GM23338 (cell line): Measurements from ENCODE around the gene CCNG2. TPM values are rescaled to one million over a fixed set of nuclear protein-coding genes. Genes with fewer than 3 reads are reported as not detected.

Experiments used
- ATAC-seq: fragments of 200-7000 bp; cut with Tn5 transposase; 3 replicates; pipeline ENCODE4 v1.9.1; 2020
- DNase-seq: peaks from one replicate; pipeline ENCODE4 v3.0.0-alpha.2; 2015; ENCODE audit warnings: low spot score
- H2AFZ ChIP-seq: fragments of 200-600 bp; sonication (generic); 2 replicates; pipeline ENCODE4 v1.8.0; 2016; ENCODE audit warnings: antibody characterized with exemption, mild to moderate bottlenecking, moderate library complexity
- H3F3A ChIP-seq: fragments of 200-600 bp; sonication (generic); replicated peaks from 2 replicates; pipeline ENCODE4 v1.8.0; 2017; ENCODE audit warnings: antibody characterized with exemption, mixed run types, low read depth
- H3K27ac ChIP-seq: fragments of 200-600 bp; sonication (generic); 2 replicates; pipeline ENCODE4 v1.6.1; 2016; ENCODE audit warnings: low read depth
- H3K27me3 ChIP-seq: fragments of 200-600 bp; sonication (generic); 2 replicates; pipeline ENCODE4 v1.8.0; 2016; ENCODE audit warnings: mild to moderate bottlenecking, mixed run types, moderate library complexity; ENCODE audit not compliant: insufficient read depth
- H3K36me3 ChIP-seq: fragments of 200-600 bp; sonication (generic); 2 replicates; pipeline ENCODE4 v1.8.0; 2016; ENCODE audit warnings: mild to moderate bottlenecking; ENCODE audit not compliant: insufficient read depth
- H3K4me1 ChIP-seq: fragments of 200-600 bp; sonication (generic); 2 replicates; pipeline ENCODE4 v1.8.0; 2016; ENCODE audit warnings: mild to moderate bottlenecking, moderate library complexity; ENCODE audit not compliant: insufficient read depth
- H3K4me2 ChIP-seq: fragments of 200-600 bp; sonication (generic); 2 replicates; pipeline ENCODE4 v1.7.1; 2017; ENCODE audit warnings: mixed run types
- H3K4me3 ChIP-seq: fragments of 200-600 bp; sonication (generic); 2 replicates; pipeline ENCODE4 v1.6.1; 2016; ENCODE audit warnings: mixed run types
- H3K79me2 ChIP-seq: fragments of 200-600 bp; sonication (generic); replicated peaks from 2 replicates; pipeline ENCODE4 v1.8.0; 2017; ENCODE audit warnings: mild to moderate bottlenecking; ENCODE audit not compliant: insufficient read depth
- H3K9me2 ChIP-seq: fragments of 200-600 bp; sonication (generic); 2 replicates; pipeline ENCODE4 v1.8.0; 2017; ENCODE audit not compliant: insufficient read depth
- H4K20me1 ChIP-seq: fragments of 200-600 bp; sonication (generic); replicated peaks from 2 replicates; pipeline ENCODE4 v1.8.0; 2017; ENCODE audit warnings: mild to moderate bottlenecking; ENCODE audit not compliant: insufficient read depth
- H3K27ac Mint-ChIP-seq: 2 replicates; pipeline ENCODE4 v1.8.0; 2020; ENCODE audit warnings: inconsistent platforms, mild to moderate bottlenecking, moderate library complexity, mixed read lengths
- H3K27me3 Mint-ChIP-seq: 3 replicates; pipeline ENCODE4 v1.8.0; 2022; ENCODE audit warnings: low read depth, mild to moderate bottlenecking, moderate library complexity, mixed read lengths, inconsistent platforms; ENCODE audit not compliant: insufficient read depth, poor library complexity
- H3K36me3 Mint-ChIP-seq: 3 replicates; pipeline ENCODE4 v1.8.0; 2021; ENCODE audit warnings: low read depth, mild to moderate bottlenecking, inconsistent platforms, moderate library complexity, mixed read lengths
- H3K4me1 Mint-ChIP-seq: 3 replicates; pipeline ENCODE4 v1.8.0; 2020; ENCODE audit warnings: mild to moderate bottlenecking, inconsistent platforms, mixed read lengths
- H3K4me3 Mint-ChIP-seq: 3 replicates; pipeline ENCODE4 v1.8.0; 2021; ENCODE audit warnings: moderate library complexity, mild to moderate bottlenecking, inconsistent platforms, mixed read lengths
- H3K9me3 Mint-ChIP-seq: 3 replicates; pipeline ENCODE4 v1.8.0; 2020; ENCODE audit warnings: moderate library complexity, mild to moderate bottlenecking, inconsistent platforms, mixed read lengths
- CREB1 ChIP-seq: fragments of 250-450 bp; sonication (Bioruptor Pico); IDR thresholded peaks from 2 replicates; pipeline ENCODE4 v1.5.0; 2020; ENCODE audit warnings: low read depth, mild to moderate bottlenecking, moderate library complexity
- CTCF ChIP-seq, 2 experiments: fragments of 200-600 bp in 1 of 2; sonication (generic) in 1 of 2; conservative IDR thresholded peaks; 2 replicates each; pipeline versions ENCODE4 v1.5.1 to v1.6.1; 2016 to 2017; ENCODE audit warnings: antibody characterized with exemption in 2 of 2, low read depth in 2 of 2, mild to moderate bottlenecking in 2 of 2, moderate library complexity in 1 of 2
- EZH2 ChIP-seq: fragments of 200-600 bp; sonication (generic); IDR thresholded peaks from one replicate; pipeline ENCODE4 v1.8.0; 2017; ENCODE audit warnings: antibody characterized with exemption, mild to moderate bottlenecking, low read depth; ENCODE audit not compliant: unreplicated experiment
- EZH2phosphoT487 ChIP-seq: fragments of 200-600 bp; sonication (generic); IDR thresholded peaks from one replicate; pipeline ENCODE4 v1.8.1; 2018; ENCODE audit warnings: antibody characterized with exemption; ENCODE audit not compliant: unreplicated experiment
- JUNB ChIP-seq: IDR thresholded peaks from one replicate; pipeline ENCODE4 v1.6.1; 2016; ENCODE audit warnings: antibody characterized with exemption; ENCODE audit not compliant: unreplicated experiment
- NANOG ChIP-seq: IDR thresholded peaks from 2 replicates; pipeline ENCODE4 v1.6.1; 2016; ENCODE audit warnings: antibody characterized with exemption, borderline replicate concordance
- POLR2AphosphoS5 ChIP-seq: IDR thresholded peaks from 2 replicates; pipeline ENCODE4 v1.6.1; 2016; ENCODE audit warnings: antibody characterized with exemption, low read depth
- REST ChIP-seq: IDR thresholded peaks from one replicate; pipeline ENCODE4 v1.6.1; 2018; ENCODE audit warnings: antibody characterized with exemption; ENCODE audit not compliant: unreplicated experiment
- STAT1 ChIP-seq: IDR thresholded peaks from one replicate; pipeline ENCODE4 v1.6.1; 2016; ENCODE audit warnings: antibody characterized with exemption; ENCODE audit not compliant: unreplicated experiment
- ZNF114 ChIP-seq: fragments of 250-450 bp; sonication (Bioruptor Pico); IDR thresholded peaks from 2 replicates; pipeline ENCODE4 v1.5.0; 2020; ENCODE audit warnings: mild to moderate bottlenecking, moderate library complexity
- ZNF331 ChIP-seq: fragments of 250-450 bp; sonication (Bioruptor Pico); IDR thresholded peaks from 2 replicates; pipeline ENCODE4 v1.5.0; 2020; ENCODE audit warnings: low read depth, mild to moderate bottlenecking, moderate library complexity
- ZNF462 ChIP-seq: fragments of 250-450 bp; sonication (Bioruptor Pico); IDR thresholded peaks from 2 replicates; pipeline ENCODE4 v1.5.0; 2020; ENCODE audit warnings: mild to moderate bottlenecking, moderate library complexity
- polyA plus RNA-seq: library from polyadenylated mRNA; unstranded; fragments of >200 nt; fragmentation: Nextera tagmentation; extraction: Ambion mirVana; gene quantifications from 2 replicates; pipeline ENCODE4 v1.2.1, GENCODE V29; 2016
- total RNA-seq: library from RNA; depleted of rRNA; stranded (reverse); fragments of >200 nt; shearing (Covaris generic); gene quantifications from 2 replicates; pipeline ENCODE4 v1.2.3, GENCODE V29; 2014
- TF ChIP-seq, protein P1 (sequence below): IDR thresholded peaks from 2 replicates; pipeline ENCODE4 v1.6.1; 2016; ENCODE audit warnings: antibody characterized with exemption

CCNG2 gene
- total and polyA plus RNA-seq, 2 experiments from 2014 or later, result 7.1 to 16.5 TPM

DNA sequence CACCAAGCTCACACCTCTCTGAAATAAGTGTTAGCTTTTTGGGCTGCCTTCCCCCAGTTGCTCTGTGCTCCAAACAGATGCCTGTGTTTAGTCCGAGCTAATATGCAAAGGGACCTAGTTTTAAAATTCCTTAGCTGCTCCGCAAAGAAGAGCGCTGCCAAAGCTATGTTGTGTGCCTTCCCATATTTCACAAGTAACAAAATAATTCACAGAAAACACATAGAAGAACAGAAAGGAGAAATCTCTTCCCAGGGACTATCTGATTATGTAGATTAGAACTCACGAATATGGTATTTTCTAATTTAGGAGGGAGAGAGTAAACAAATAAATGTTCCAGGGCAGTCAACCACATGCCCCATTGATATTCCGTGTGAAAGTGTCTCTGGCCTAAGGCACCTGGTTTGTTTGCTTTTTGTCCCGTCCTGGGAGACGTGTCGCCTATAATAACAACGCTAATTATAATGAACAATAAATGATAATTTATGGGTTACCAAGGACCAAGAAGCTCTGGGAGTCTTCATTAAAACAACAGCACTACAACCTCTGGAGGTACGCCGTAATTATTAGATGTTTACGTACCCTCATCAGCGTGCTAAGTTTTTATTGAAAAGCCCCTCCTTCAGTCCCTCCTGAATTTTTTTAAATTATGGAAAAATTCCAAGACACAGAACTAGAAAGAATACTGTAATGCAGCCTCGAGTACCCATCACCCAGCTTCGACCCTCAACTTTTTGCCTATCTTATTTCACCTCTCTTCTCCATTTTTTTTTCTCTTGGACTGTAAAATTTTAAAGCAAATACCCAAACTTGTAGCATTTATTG lies 1.2 kb upstream of the CCNG2 start:
- peaks cover 15% of the 10 kb centered on the region for H3K79me2 ChIP-seq
- ATAC-seq, result no peak
- Mint-ChIP-seq H3K9me3 (no peaks in the 10 kb centered on the region; the same call in 2 of the 3 replicates), H3K4me3 (peak overlapping the region; percentile 98), H3K36me3 (peaks cover 15% of the 10 kb centered on the region; the same call in 2 of the 3 replicates), H3K4me1 (peaks cover 38% of the 10 kb centered on the region), H3K27me3 (peaks cover 18% of the 10 kb centered on the region), H3K27ac (peak overlapping the region; percentile 100)
- no peaks in the 10 kb centered on the region for H3F3A ChIP-seq
- peaks cover 19% of the 10 kb centered on the region for H3K4me1 ChIP-seq
- 0 out of 2 replicates have a peak, but pooled peaks cover 4% of the 10 kb centered on the region for H4K20me1 ChIP-seq
- H3K36me3 ChIP-seq, result peaks cover 15% of the 10 kb centered on the region; the same call in 1 of the 2 replicates
- no peak overlapping the region for H2AFZ ChIP-seq
- peak; percentile 62 for DNase-seq
- peak overlapping the region; percentile 79 for H3K4me2 ChIP-seq
- H3K27ac ChIP-seq, result peak overlapping the region; percentile 88
- no peaks in the 10 kb centered on the region for H3K27me3 ChIP-seq
- H3K9me2 ChIP-seq, result no peaks in the 10 kb centered on the region
- TF ChIP-seq, protein P1, sequence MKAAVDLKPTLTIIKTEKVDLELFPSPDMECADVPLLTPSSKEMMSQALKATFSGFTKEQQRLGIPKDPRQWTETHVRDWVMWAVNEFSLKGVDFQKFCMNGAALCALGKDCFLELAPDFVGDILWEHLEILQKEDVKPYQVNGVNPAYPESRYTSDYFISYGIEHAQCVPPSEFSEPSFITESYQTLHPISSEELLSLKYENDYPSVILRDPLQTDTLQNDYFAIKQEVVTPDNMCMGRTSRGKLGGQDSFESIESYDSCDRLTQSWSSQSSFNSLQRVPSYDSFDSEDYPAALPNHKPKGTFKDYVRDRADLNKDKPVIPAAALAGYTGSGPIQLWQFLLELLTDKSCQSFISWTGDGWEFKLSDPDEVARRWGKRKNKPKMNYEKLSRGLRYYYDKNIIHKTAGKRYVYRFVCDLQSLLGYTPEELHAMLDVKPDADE, result no peak
- TF ChIP-seq ZNF331, result no peak
- TF ChIP-seq EZH2phosphoT487, result no peak
- no peak for TF ChIP-seq STAT1
- no peak for TF ChIP-seq JUNB
- TF ChIP-seq REST, result no peak
- TF ChIP-seq ZNF462, result no peak
- TF ChIP-seq POLR2AphosphoS5, result no peak
- TF ChIP-seq CREB1 (CRISPR knock-in tag), result no peak
- no peak for TF ChIP-seq NANOG
- TF ChIP-seq CTCF (conservative IDR thresholded peaks at IDR 0.05; ENCODE audit: low read depth in 2 of 2), result no peak
- TF ChIP-seq EZH2, result no peak
- no peak for TF ChIP-seq ZNF114 (CRISPR knock-in tag)
- H3K4me3 ChIP-seq, result peak overlapping the region; percentile 53
